ENCODE measurements around the gene NTSR1. TPM values are rescaled to one million over a fixed set of nuclear protein-coding genes. Genes with fewer than 3 reads are reported as not detected.
A peak's percentile ranks its signal among the peaks of the same experiment; 100 is the strongest.

NTSR1 gene
- total and polyA plus RNA-seq, 7 donors, result 0.01 to 0.08 (median 0.05) TPM; not detected in 3

DNA sequence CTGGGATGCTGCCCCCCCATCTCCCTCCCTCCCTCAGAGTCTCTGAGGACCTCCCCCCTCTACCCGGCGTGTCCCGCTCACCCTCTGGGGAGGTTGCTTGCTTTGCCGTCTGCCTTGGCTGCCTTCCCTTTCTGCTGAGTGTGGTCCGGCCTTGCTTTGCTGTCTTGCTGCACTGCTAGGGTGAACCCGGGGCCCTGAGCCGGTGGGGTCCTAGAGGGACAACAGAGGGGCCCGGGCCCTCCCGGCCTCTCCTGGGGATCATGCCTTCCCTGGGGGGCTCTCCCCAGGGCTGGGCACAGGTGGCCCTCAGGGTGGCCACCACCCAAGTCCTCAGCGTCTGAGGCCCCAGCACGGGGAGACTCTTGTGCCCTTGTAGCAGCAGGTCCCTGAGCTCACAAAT is 47.0 kb upstream of the NTSR1 start:
- ATAC-seq (no peak), DNase-seq (no peak)
- H3K36me3 ChIP-seq (ENCODE audit: insufficient read depth in 1 of 2, low read depth in 1 of 2), result no peaks in the 10 kb centered on the region
- no peak overlapping the region for H3K27ac ChIP-seq
- no peak overlapping the region for H3K4me3 ChIP-seq
- 69 to 86% (median 82%) methylated on average over 10 to 11 of the region's 11 CpGs for WGBS, 3 donors
- H3K27me3 ChIP-seq (ENCODE audit: insufficient read depth in 3 of 3, low read length in 2 of 3), result peaks cover 0 to 4% (median 0%) of the 10 kb centered on the region in 3 donors
- intact Hi-C loops (cut with DNase I), result no loop called here
- H3K9me3 ChIP-seq, result no peaks in the 10 kb centered on the region
- H3K4me1 ChIP-seq, result no peaks in the 10 kb centered on the region
- no peak for TF ChIP-seq CTCF (IDR thresholded peaks at IDR 0.05)

DNA sequence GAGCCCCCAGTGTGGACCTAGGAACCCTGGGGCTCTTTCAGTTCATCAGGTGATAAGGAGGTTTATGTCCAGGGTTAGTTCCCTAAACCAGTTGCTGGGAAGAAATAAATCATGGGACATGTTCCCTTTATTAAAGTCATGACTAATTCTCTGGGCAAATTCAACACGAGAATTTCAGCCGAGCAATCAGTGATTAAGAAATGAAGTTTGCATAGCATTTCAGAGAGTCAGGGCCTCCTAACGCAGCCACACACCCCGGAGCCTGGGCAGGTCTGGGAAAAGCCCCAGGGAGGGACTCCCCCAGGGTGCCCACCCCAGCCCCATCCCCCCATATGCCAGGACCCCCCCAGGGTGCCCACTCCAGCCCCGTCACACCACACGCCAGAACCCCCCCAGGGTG is 46.2 kb upstream of the NTSR1 start:
- no peaks in the 10 kb centered on the region for H3K36me3 ChIP-seq (ENCODE audit: insufficient read depth in 1 of 2, low read depth in 1 of 2)
- H3K4me3 ChIP-seq, result no peak overlapping the region
- H3K27me3 ChIP-seq (ENCODE audit: insufficient read depth in 3 of 3, low read length in 2 of 3), result peaks cover 0 to 4% (median 0%) of the 10 kb centered on the region in 3 donors
- no peak overlapping the region for H3K27ac ChIP-seq
- DNase-seq, result no peak
- 72 to 83% (median 79%) methylated on average over 5 to 6 of the region's 6 CpGs for WGBS, 3 donors
- no peaks in the 10 kb centered on the region for H3K4me1 ChIP-seq
- peak; percentile 28 to 69 (median 46) for ATAC-seq
- intact Hi-C loops (cut with DNase I), result no loop called here
- H3K9me3 ChIP-seq, result no peaks in the 10 kb centered on the region
- no peak for TF ChIP-seq CTCF (IDR thresholded peaks at IDR 0.05)

DNA sequence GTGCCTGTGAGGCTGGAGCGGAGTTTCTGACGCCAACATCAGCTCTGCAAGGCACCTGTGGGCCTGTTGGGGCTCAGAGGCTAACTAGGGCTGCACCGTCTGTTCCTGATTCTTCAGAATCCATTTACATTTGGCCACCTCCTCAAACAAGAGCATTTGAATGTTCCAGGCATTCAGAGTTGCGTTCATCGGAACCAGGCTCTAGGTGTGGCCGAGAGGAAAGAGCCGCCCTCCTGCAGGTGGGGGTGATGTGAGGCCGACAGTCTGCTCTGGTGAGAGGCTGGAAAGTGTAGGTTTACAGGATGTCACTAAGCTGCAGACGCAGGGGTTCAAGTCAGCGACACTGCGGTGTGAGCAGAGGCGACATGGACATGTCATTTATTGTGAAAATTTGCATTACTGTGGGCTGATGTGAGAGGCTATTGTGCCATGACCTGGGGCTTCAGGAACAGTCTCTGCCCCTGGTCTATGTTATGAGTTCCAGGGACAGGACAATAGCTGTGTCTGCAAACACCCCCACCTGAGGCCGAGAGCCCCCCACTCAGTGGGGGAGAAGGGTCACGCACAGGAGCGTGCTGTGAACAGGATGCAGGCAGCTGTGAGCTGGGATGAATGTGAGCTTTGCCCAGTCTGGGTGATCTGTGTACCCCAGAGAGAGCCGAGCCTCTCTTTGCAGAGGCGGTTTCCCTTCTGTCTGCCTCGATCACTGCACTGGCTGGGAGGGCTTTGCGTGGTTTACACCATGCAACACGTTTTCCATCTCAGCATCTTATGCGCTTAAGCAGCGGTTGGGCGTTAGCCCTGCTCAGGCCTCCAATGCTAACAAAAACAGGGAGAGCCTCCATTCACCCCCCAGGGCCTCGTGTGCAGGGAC is 45.3 kb upstream of the NTSR1 start:
- WGBS, 3 donors, result 89 to 92% (median 91%) methylated on average over 24 of the region's 24 CpGs
- intact Hi-C loops (cut with DNase I), result no loop called here
- Histone ChIP-seq H3K4me1 (no peaks in the 10 kb centered on the region), H3K27me3 (ENCODE audit: insufficient read depth in 3 of 3, low read length in 2 of 3) (peaks cover 0 to 4% (median 0%) of the 10 kb centered on the region in 3 donors), H3K4me3 (no peak overlapping the region), H3K9me3 (no peaks in the 10 kb centered on the region), H3K27ac (no peak overlapping the region), H3K36me3 (ENCODE audit: insufficient read depth in 1 of 2, low read depth in 1 of 2) (no peaks in the 10 kb centered on the region)
- ATAC-seq (no peak), DNase-seq (no peak)
- TF ChIP-seq CTCF (IDR thresholded peaks at IDR 0.05), result no peak

DNA sequence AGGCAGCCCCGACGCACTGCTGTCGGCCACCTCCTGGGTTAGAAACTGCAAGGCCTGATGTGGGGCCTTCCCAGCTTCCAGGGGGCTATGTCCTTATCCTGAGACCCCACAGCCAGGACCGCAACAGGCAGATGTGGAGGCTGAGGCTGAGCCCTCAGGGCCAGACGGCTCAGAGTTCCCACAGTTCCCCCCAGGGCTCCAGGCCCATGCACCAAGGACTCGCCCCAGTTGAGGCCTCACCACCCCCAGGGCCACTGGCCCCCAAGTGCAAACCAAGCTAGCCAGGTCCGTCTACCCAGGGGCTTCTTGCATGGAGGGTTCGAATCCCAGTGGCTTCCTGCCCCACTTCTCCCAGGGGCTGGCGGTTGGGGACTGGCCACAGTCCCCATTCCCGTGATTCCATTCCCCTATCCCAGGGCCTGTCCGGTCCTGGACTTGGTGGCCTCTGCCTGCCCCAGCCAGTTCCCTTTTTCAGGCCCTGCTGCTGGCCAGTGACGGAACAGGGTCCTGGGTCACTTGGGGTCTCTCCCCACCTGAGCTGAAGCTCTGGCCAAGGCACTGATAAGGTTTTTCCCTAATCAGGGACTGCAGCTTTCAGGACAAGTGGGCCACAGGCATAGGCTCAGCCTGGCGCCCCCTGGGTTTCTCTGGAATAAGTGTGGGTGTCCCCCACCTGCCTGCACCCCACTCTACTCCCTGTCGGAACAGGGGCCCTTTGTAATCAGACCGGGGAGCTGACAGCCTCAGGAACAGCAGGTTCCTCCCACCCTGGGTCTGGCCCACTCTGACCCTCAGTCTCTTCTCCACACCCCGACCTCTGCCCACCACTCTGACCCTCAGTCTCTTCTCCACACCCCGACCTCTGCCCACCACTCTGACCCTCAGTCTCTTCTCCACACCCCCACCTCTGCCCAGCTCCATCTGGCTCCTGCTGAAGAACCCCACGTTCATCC is 44.3 kb upstream of the NTSR1 start:
- TF ChIP-seq CTCF (IDR thresholded peaks at IDR 0.05), result no peak
- no peak for ATAC-seq
- intact Hi-C loops (cut with DNase I), result no loop called here
- Histone ChIP-seq H3K27ac (no peak overlapping the region), H3K4me1 (no peaks in the 10 kb centered on the region), H3K27me3 (ENCODE audit: insufficient read depth in 3 of 3, low read length in 2 of 3) (peaks cover 0 to 4% (median 0%) of the 10 kb centered on the region in 3 donors), H3K4me3 (no peak overlapping the region), H3K36me3 (ENCODE audit: insufficient read depth in 1 of 2, low read depth in 1 of 2) (no peaks in the 10 kb centered on the region), H3K9me3 (no peaks in the 10 kb centered on the region)
- 93 to 96% (median 95%) methylated on average over 18 of the region's 18 CpGs for WGBS, 3 donors
- DNase-seq, result no peak
